8988T (cell line): ENCODE results near the gene TTLL12.
"Not testable (repeated sequence)": the region's sequence is repeated elsewhere in the genome, so short reads cannot be mapped to it uniquely, and the experiment has no call there.

Experiments used
- DNase-seq: peaks from one replicate; pipeline ENCODE4 v3.0.0; 2011

Gene TTLL12

GRCh38 chr22:43152003-43152356, 35.0 kb downstream of the TTLL12 start:
- no peak for DNase-seq

GRCh38 chr22:43151251-43152002, 35.5 kb downstream of the TTLL12 start, which contains the start of gene TSPO:
TSPO (plus strand) TSS chr22:43151559; CDS start chr22:43159239, 7,680 bp downstream.
- peak; percentile 52 for DNase-seq

GRCh38 chr22:43150731-43151206, 36.2 kb downstream of the TTLL12 start:
- DNase-seq = no peak

- no peak for DNase-seq
These were observed 38.4 kb downstream of the TTLL12 start for GRCh38 chr22:43148581-43148980.

- no peak for DNase-seq
These were observed 39.1 kb downstream of the TTLL12 start for GRCh38 chr22:43147821-43148220.

- not testable (repeated sequence) for DNase-seq
These were observed 40.6 kb downstream of the TTLL12 start for GRCh38 chr22:43146332-43146731.

GRCh38 chr22:43145371-43145770, 41.6 kb downstream of the TTLL12 start:
- not testable (repeated sequence) for DNase-seq

- DNase-seq = no peak
These were observed 42.0 kb downstream of the TTLL12 start for GRCh38 chr22:43144949-43145348.

- peak; percentile 69 for DNase-seq
These were observed 43.9 kb downstream of the TTLL12 start, which contains the start of gene MCAT for GRCh38 chr22:43142880-43143562. MCAT (minus strand) TSS chr22:43143398; CDS start chr22:43143348, 50 bp downstream.

GRCh38 chr22:43136801-43137200, 50.1 kb downstream of the TTLL12 start:
- no peak for DNase-seq

GRCh38 chr22:43136255-43136654, 50.7 kb downstream of the TTLL12 start:
- DNase-seq = peak; percentile 88

GRCh38 chr22:43135565-43135964, 51.4 kb downstream of the TTLL12 start:
- no peak for DNase-seq

GRCh38 chr22:43134553-43134952, 52.4 kb downstream of the TTLL12 start:
- no peak for DNase-seq

- DNase-seq = no peak
These were observed 53.5 kb downstream of the TTLL12 start for GRCh38 chr22:43133401-43133800.

GRCh38 chr22:43131773-43132501, 55.0 kb downstream of the TTLL12 start:
- DNase-seq = no peak

- no peak for DNase-seq
These were observed 57.2 kb downstream of the TTLL12 start for GRCh38 chr22:43129426-43130425.

- DNase-seq = no peak
These were observed 58.0 kb downstream of the TTLL12 start for GRCh38 chr22:43128928-43129424.

- no peak for DNase-seq
These were observed 58.8 kb downstream of the TTLL12 start for GRCh38 chr22:43128116-43128515.

GRCh38 chr22:43127166-43127908, 59.6 kb downstream of the TTLL12 start:
- DNase-seq = no peak

GRCh38 chr22:43126501-43127165, 60.3 kb downstream of the TTLL12 start:
- DNase-seq = peak; percentile 92
